GM21825 (cell line): ENCODE measurements around the gene LALBA.
"Not testable (repeated sequence)": the region's sequence is repeated elsewhere in the genome, so short reads cannot be mapped to it uniquely, and the experiment has no call there.

Experiments
- ATAC-seq: cut with Tn5 transposase; IDR thresholded peaks from one replicate; pipeline ENCODE4 v1.9.1; 2021; ENCODE audit warnings: mild to moderate bottlenecking, moderate library complexity; ENCODE audit not compliant: unreplicated experiment

The LALBA gene

GRCh38 chr12:48532601-48533000 lies 37.2 kb downstream of the LALBA start:
- ATAC-seq = no peak

GRCh38 chr12:48527891-48528670 lies 41.8 kb downstream of the LALBA start:
- ATAC-seq = no peak

GRCh38 chr12:48525332-48525731 lies 44.5 kb downstream of the LALBA start, which contains the start of gene OR8S1:
OR8S1 (plus strand) TSS chr12:48525632; CDS start chr12:48525632, 0 bp downstream.
- ATAC-seq = no peak

GRCh38 chr12:48520381-48520780 lies 49.5 kb downstream of the LALBA start:
- not testable (repeated sequence) for ATAC-seq
